ENCODE measurements around the gene ZNRF3.

Gene ZNRF3

GRCh38 chr22:28956506-28956905, 73.1 kb downstream of the ZNRF3 start:
- DNase-seq, result no peak

- DNase-seq, result no peak
These were observed 75.2 kb downstream of the ZNRF3 start for GRCh38 chr22:28958611-28959010.

DNA sequence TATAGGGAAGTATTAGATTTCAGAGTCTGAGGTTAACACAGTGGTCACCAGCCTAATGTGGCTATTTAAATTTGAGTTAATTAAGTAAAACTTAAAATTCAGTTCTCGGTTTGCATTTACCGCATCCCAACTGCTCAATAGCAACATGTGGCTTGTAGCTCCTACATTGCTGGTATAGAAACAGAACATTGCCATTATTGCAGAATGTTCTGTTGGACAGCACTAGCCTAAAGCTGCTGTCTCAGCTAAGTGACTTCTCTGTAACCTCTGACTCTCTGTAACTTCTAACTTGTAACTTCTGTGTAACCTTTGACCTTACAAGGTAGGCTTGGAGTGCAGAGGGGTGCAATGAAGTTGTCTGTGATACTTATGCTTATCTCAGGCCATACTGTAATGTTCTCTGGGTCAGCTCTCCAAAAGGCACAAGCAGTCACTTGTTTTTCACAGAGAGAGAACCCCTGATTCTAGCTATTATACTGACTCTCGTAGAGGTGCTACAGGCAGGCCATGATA, 78.7 kb downstream of the ZNRF3 start:
- DNase-seq, result no peak

- no peak for DNase-seq
These were observed 80.0 kb downstream of the ZNRF3 start for GRCh38 chr22:28963362-28963761.

DNA sequence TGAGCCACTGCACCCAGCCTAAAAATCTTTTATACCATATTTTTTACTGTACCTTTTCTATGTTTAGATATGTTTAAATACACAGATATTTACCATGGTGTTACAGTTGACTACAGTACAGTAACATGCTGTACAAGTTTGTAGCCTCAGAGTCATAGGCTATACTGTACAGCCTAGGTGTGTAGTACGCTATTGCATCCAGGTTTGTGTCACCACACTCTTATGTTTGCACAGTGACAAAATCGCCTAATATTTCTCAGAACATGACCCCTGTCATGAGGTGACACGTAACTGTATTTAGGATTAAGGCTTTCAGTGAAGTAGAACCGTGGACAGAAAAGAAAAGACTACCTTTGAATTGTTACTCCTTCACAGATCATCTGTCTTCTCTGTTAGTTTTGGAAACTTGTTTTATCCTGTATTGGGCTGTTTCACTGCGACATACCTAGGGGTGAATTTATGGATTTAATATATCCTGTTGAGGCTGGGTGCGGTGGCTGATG, 83.8 kb downstream of the ZNRF3 start:
- no peak for DNase-seq

DNA sequence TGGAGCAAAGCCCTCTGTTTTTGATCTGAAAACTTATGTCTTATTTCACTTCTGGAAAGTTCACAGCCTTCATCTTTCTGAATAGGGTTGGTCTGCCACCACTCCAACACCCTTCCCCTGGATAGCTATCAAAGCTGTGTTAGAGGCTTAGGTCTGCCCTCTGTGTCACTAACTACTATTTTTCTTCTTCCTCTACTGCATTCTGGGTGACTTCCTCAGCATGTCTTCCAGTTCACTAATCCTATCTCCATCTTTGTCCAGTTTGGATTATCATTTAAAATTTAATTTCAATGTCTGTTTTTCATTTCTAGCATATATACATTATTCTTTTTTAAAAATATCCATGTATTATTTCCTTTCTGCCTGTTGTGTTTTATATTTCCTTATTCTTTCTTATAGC, 84.6 kb downstream of the ZNRF3 start:
- DNase-seq, result no peak

GRCh38 chr22:28969401-28970168, 86.2 kb downstream of the ZNRF3 start:
- no peak for DNase-seq

- no peak for DNase-seq
These were observed 90.0 kb downstream of the ZNRF3 start for GRCh38 chr22:28973352-28973751.

DNA sequence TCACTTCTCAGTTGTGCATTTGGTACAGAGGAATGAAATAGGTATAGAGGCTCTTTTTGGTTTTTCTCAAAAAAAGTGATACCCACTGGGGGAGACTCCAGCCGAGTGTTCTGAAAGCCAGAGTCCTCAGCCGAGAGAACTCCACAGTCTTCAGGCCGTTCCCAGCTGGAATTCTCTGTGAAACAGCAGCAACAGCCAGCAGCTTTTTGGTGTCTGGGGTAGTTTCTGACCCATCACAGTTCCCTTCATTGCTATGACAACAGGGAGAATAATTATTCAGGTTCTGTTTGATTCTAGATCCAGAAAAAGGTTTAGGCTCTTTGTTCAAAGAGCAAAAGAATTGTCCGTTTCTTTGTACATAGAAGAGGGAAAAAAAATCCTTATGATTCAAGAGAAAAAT, 93.7 kb downstream of the ZNRF3 start:
- no peak for DNase-seq

- no peak for DNase-seq
These were observed 94.2 kb downstream of the ZNRF3 start for GRCh38 chr22:28977481-28977971.

DNA sequence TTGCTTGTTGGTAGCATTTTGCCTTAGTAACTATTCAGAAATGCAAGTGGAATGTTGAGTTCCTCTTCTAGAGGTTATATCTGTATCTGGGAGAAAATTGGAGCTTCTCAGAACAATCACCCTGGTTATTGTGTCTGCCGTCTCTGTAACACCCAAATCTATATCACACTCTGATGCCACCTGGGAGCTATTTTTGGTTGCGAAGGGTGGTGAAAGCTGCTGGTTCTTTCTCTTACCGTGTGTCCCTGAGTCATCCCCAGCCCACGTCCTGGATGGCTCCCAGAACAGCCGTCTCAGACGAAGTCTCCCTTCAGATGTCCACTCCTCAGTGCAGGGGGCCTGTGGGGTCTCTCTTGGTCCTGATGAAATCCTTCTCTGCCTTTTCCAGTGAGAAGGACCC, 94.8 kb downstream of the ZNRF3 start:
- no peak for DNase-seq

- DNase-seq, result no peak
These were observed 95.8 kb downstream of the ZNRF3 start for GRCh38 chr22:28978863-28979796.

DNA sequence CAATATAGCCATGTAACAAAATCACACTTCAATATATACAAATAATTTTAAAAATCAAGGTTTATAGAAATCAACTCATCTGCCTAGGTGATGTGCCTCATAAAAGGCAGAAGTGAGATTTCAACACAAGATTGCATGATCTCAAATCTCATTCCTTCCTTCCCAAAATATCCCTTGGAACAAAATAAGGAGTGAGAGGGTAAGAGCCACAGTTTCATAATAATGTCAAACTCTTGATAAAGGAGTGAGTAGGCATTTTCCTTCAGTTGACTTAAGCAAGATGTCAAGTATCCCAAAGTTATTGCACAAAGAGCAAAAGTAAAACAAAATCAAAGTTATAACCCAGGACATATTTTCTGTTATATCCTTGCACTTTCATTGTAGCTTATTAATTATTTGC, 97.0 kb downstream of the ZNRF3 start:
- DNase-seq, result no peak

- no peak for DNase-seq
These were observed 98.6 kb downstream of the ZNRF3 start for GRCh38 chr22:28981818-28982499.

- DNase-seq, result no peak
These were observed 99.8 kb downstream of the ZNRF3 start for GRCh38 chr22:28983190-28983589.

GRCh38 chr22:28983788-28984441, 100.5 kb downstream of the ZNRF3 start:
- DNase-seq, result no peak

DNA sequence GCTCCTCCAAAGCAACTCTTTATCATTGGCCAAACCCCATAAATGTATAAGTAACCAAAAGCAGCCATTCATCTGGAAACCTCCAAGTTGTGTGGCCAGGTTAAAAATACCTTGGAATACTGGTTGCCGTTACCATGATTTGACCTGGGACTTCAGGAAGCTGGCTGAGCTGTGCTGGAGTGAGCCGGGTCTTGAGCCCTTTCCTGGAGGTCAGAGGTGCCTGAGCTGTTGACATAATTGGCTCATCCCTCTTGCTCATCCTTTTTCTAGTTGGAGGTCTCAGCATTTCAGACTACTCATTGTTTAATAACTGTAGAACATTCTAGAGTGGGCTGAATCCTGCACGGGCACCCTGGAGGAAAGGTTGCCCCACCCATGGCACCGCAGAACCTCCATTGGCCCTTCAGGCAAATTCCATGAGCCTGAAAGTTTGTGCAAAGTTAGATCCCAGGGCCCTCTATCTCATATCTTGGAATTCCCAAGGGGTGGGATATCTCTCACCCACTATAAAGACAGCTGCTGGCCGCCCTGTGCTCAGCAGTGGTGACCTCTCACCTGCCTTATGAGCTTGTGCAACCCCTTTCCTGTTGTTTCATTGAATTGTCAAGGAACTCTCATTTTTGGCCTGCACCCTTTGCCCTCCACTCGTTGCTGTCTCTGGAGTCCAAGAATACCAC, 101.2 kb downstream of the ZNRF3 start:
- no peak for DNase-seq

DNA sequence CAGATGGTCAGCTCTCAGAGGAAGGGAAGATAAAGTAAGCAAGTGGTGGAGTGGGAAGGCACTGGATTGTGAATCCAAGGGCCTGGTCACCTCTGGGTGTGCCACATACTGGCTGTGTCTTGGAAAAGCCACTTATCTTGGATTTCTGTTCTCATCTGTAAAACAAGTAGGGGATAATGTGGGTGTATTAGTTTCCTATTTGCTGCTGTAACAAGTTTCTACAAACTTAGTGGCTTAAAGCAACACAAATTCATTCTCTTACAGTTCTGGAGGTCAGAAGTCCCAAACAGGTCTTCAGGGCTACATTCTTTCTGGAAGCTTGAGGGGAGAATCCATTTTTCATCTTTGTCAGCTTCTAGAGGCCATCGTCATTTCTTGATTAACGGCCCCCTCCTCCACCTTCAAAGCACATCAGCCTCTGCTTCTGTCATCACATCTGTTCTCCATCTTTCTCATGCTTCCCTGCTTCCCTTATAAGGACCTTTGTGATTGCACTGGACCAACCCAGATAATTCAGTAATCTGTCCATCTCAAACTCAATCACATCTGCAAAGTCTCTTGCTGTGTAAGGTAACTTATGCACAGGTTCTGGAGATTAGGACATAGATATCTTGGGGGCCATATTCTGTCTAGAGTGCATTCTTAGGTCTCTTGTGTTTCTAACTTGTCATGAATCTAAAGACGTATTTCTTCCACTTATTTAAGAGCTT, 102.4 kb downstream of the ZNRF3 start:
- DNase-seq, result no peak

GRCh38 chr22:28986366-28986765, 103.0 kb downstream of the ZNRF3 start:
- no peak for DNase-seq

DNA sequence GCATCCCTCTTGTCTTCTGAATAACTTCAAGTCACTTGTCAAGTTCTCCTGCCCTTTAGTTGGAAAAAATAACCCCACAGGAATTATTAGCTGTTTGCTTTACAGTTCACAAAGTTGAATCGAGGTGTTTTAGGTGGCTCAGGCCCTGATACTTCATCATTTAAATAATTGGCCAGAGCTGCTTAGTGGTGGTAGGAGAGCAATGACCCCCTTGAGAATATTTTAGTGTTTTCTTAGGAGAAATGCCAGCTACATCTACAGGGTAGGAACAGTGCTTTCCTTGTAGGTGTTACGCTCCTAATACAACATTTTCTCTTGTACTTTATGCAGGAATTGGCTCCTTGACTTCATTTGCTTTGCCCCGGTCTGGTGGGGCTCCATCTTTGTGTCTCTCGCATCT, 105.1 kb downstream of the ZNRF3 start:
- DNase-seq, result no peak

DNA sequence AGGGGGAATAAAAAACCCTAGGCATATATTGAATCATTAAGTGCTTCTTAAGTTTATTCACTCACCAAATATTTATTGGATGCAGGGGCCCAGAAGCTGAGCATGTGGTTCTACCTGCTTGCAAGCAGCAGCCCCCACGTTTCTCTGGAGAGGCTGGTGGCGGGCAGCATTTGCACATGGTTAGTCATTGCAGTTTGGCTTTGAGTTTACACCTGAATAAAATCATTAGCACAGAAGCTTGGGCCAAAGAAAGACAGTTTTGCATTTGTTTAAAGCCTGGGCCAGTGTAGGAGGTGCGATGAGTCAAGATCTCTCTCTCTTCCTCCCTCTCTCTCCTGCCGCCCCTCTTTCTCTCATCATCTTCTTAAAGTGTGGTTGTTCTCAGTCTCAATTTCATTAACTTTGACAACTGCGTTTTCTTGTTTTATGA, 105.7 kb downstream of the ZNRF3 start:
- no peak for DNase-seq
